Panc1 (cell line): ENCODE results near the gene HDAC11. TPM values are rescaled to one million over a fixed set of nuclear protein-coding genes. Genes with fewer than 3 reads are reported as not detected.

ENCODE experiments used
- ATAC-seq: fragments of 200-7000 bp; cut with Tn5 transposase; 2 replicates; pipeline ENCODE4 v1.9.1; 2020; ENCODE audit warnings: mild to moderate bottlenecking, moderate library complexity
- BruUV-seq: library from RNA; stranded (reverse); fragments of 400-500 nt; replicated peaks from 2 replicates; lab custom pipeline; 2021; lab: Mats Ljungman, UMichigan
- CTCF ChIA-PET: fragments of 300-600 bp; sonication (Branson Sonifier 250); formaldehyde crosslinking; loops from one replicate; lab custom pipeline; 2022; ENCODE audit warnings: antibody characterized with exemption; lab: Charles Lee
- POLR2A ChIA-PET: fragments of 300-600 bp; sonication (Branson Sonifier 250); formaldehyde crosslinking; loops from one replicate; lab custom pipeline; 2022; ENCODE audit warnings: antibody characterized with exemption; lab: Charles Lee
- DNase-seq: peaks from one replicate; pipeline ENCODE4 v3.0.0-alpha.2; 2010; ENCODE audit warnings: low read depth, low spot score
- H3K27ac ChIP-seq: 2 replicates; pipeline ENCODE4 v1.5.1; 2011; ENCODE audit warnings: mild to moderate bottlenecking, low read length, inconsistent platforms
- H3K27me3 ChIP-seq: fragments of 200-500 bp; sonication (Bioruptor generic); 2 replicates; pipeline ENCODE4 v1.6.0; 2014; ENCODE audit warnings: low read length, inconsistent platforms; ENCODE audit not compliant: control insufficient read depth, insufficient read depth
- H3K36me3 ChIP-seq: fragments of 200-500 bp; sonication (Bioruptor generic); 2 replicates; pipeline ENCODE4 v1.5.1; 2014; ENCODE audit warnings: inconsistent platforms, mild to moderate bottlenecking, low read length, moderate library complexity; ENCODE audit not compliant: control insufficient read depth, insufficient read depth
- H3K4me1 ChIP-seq: 2 replicates; pipeline ENCODE4 v1.5.1; 2011; ENCODE audit warnings: inconsistent platforms, mild to moderate bottlenecking, low read length, moderate library complexity; ENCODE audit not compliant: control insufficient read depth, insufficient read depth
- H3K4me3 ChIP-seq, 2 experiments: 2 replicates each; pipeline ENCODE4 v1.5.1; 2011 to 2012; ENCODE audit warnings: low read depth in 2 of 2, low read length in 2 of 2, mild to moderate bottlenecking in 2 of 2, inconsistent platforms in 1 of 2, moderate library complexity in 1 of 2
- H3K9me3 ChIP-seq: fragments of 200-500 bp; sonication (Bioruptor generic); 2 replicates; pipeline ENCODE4 v1.5.1; 2014; ENCODE audit warnings: low read depth, mild to moderate bottlenecking, inconsistent platforms, low read length, moderate library complexity; ENCODE audit not compliant: control insufficient read depth, insufficient read depth
- CTCF ChIP-seq: fragments of 450-650 bp; IDR thresholded peaks from 2 replicates; pipeline ENCODE4 v1.5.1; 2017; ENCODE audit warnings: mild to moderate bottlenecking
- POLR2AphosphoS5 ChIP-seq: IDR thresholded peaks from 2 replicates; pipeline ENCODE4 v1.6.1; 2012; ENCODE audit warnings: mild to moderate bottlenecking, low read depth, low read length, moderate library complexity
- REST ChIP-seq, 2 experiments: IDR thresholded peaks; 2 replicates each; pipeline ENCODE4 v1.6.1; 2011 to 2012; ENCODE audit warnings: low read depth in 2 of 2, control low read depth in 1 of 2, low read length in 1 of 2, mild to moderate bottlenecking in 1 of 2, moderate library complexity in 1 of 2; ENCODE audit not compliant: insufficient read depth in 1 of 2
- SIN3A ChIP-seq: IDR thresholded peaks from 2 replicates; pipeline ENCODE4 v1.6.1; 2012; ENCODE audit warnings: low read depth, mild to moderate bottlenecking, low read length, moderate library complexity, borderline replicate concordance; ENCODE audit not compliant: insufficient read depth
- TCF7L2 ChIP-seq: IDR thresholded peaks from 2 replicates; pipeline ENCODE4 v1.6.1; 2011; ENCODE audit warnings: mild to moderate bottlenecking, low read depth, low read length, inconsistent platforms
- in situ Hi-C: cut with HindIII; loops from 2 replicates; pipeline ENCODE4 v1.10.0; 2016; ENCODE audit warnings: low sequenced_read_pairs, low pct_unique_long_range_greater_than_20kb
- intact Hi-C: fragments of 100-400 bp; cut with micrococcal nuclease; formaldehyde crosslinking; loops from one replicate; pipeline ENCODE4 v1.10.0; 2022; ENCODE audit not compliant: unreplicated experiment
- total RNA-seq: library from RNA; stranded (reverse); gene quantifications from one replicate; pipeline ENCODE4 v1.2.1, GENCODE V29; 2021; ENCODE audit not compliant: unreplicated experiment

HDAC11 gene
- total RNA-seq, 1 experiment from 2014 or later = 10.6 TPM

DNA sequence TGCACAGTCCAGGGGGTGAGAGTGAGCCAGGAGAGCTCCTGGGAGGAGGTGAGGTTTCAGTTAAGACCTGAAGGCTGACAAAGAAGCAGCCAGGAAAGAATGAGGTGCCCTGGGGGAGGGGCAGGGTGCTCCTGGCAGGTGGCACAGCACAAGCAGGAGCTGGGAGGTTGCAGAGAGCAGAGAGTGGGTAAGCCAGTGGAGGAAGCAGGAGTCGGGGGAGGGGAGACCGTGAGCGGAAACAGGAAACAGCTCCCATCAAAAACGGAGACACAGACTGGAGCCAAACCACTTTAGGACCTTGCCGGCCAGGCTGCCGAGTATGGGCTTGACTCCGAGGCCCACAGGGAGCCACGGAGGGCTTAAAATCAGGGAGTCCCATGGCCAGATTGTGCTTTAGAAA, 56.7 kb downstream of the HDAC11 start:
- no peaks in the 10 kb centered on the region for H3K4me1 ChIP-seq
- no peak for DNase-seq
- BruUV-seq = no TSS peak

GRCh38 chr3:13537244-13537908, 57.3 kb downstream of the HDAC11 start:
- H3K9me3 ChIP-seq = no peaks in the 10 kb centered on the region
- in situ Hi-C loops = no loop called here
- no peaks in the 10 kb centered on the region for H3K36me3 ChIP-seq
- BruUV-seq = no TSS peak
- ChIA-PET POLR2A (no interaction called here), CTCF (no interaction called here)
- no peak overlapping the region for H3K4me3 ChIP-seq
- H3K27ac ChIP-seq = no peak overlapping the region
- no peak for DNase-seq
- TF ChIP-seq TCF7L2 (no peak), CTCF (no peak), REST (IDR thresholded peaks at IDR 0.05; ENCODE audit: insufficient read depth in 1 of 2, low read depth in 2 of 2, low read length in 1 of 2) (no peak), POLR2AphosphoS5 (no peak), SIN3A (no peak)
- no peak for ATAC-seq
- intact Hi-C loops = no loop called here
- H3K4me1 ChIP-seq = no peaks in the 10 kb centered on the region
- H3K27me3 ChIP-seq = no peaks in the 10 kb centered on the region

More for the DNA sequence above, 56.7 kb downstream of the HDAC11 start:
- ChIA-PET POLR2A (no interaction called here), CTCF (no interaction called here)
- Histone ChIP-seq H3K4me3 (no peak overlapping the region), H3K27ac (no peak overlapping the region), H3K36me3 (no peaks in the 10 kb centered on the region), H3K9me3 (no peaks in the 10 kb centered on the region), H3K27me3 (no peaks in the 10 kb centered on the region)
- in situ Hi-C loops = no loop called here
- intact Hi-C loops = no loop called here
- TF ChIP-seq SIN3A (no peak), POLR2AphosphoS5 (no peak), TCF7L2 (no peak), REST (IDR thresholded peaks at IDR 0.05; ENCODE audit: insufficient read depth in 1 of 2, low read depth in 2 of 2, low read length in 1 of 2) (no peak), CTCF (no peak)
- no peak for ATAC-seq
